ENCODE data around the gene GTF3C1.

GTF3C1 gene

GRCh38 chr16:27452569-27453493 lies 96.9 kb downstream of the GTF3C1 start:
- Histone ChIP-seq H4K20me1 (ENCODE audit: insufficient read depth, low read length) (no peaks in the 10 kb centered on the region), H3K27me3 (replicated peaks; ENCODE audit: insufficient read depth, low read length) (no peaks in the 10 kb centered on the region), H3K9ac (ENCODE audit: low read length) (no peak overlapping the region), H3F3A (ENCODE audit: insufficient read depth, low read length) (no peaks in the 10 kb centered on the region), H3K36me3 (replicated peaks; ENCODE audit: insufficient read depth, low read length) (no peaks in the 10 kb centered on the region), H3K9me2 (replicated peaks; ENCODE audit: insufficient read depth, low read length) (no peaks in the 10 kb centered on the region), H3K4me2 (ENCODE audit: low read depth, low read length) (no peak overlapping the region), H3K79me2 (ENCODE audit: low read length) (no peaks in the 10 kb centered on the region), H2AFZ (ENCODE audit: low read length) (no peak overlapping the region), H3K27ac (ENCODE audit: low read length) (no peak overlapping the region), H3K9me3 (replicated peaks; ENCODE audit: insufficient read depth, low read length) (no peaks in the 10 kb centered on the region), H3K4me1 (ENCODE audit: low read length) (no peaks in the 10 kb centered on the region), H3K4me3 (ENCODE audit: low read length) (no peak overlapping the region)
- no peak for DNase-seq
- TF ChIP-seq CTCF (IDR thresholded peaks at IDR 0.05; ENCODE audit: low read length) (no peak), EZH2phosphoT487 (IDR thresholded peaks at IDR 0.05; ENCODE audit: low read length) (no peak), EZH2 (optimal IDR thresholded peaks at IDR 0.05; ENCODE audit: low read depth, low read length) (no peak)

DNA sequence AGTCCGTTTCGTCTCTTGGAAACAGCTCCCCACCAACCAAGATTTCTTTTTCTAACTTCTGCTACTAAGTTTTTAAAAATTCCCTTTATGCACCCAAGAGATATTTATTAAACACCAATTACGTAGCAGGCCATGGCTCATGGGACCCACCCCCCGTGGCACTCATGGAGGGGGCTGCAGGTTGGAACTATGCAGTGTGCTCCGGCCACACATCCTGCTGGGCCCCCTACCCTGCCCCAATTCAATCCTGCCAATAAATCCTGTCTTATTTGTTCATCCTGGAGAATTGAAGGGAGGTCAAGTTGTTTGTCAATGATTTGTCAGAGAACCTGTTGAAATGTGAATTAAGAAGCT lies 99.5 kb downstream of the GTF3C1 start:
- TF ChIP-seq CTCF (IDR thresholded peaks at IDR 0.05; ENCODE audit: low read length) (no peak), EZH2phosphoT487 (IDR thresholded peaks at IDR 0.05; ENCODE audit: low read length) (no peak), EZH2 (optimal IDR thresholded peaks at IDR 0.05; ENCODE audit: low read depth, low read length) (no peak)
- no peak overlapping the region for H3K4me2 ChIP-seq (ENCODE audit: low read depth, low read length)
- no peaks in the 10 kb centered on the region for H4K20me1 ChIP-seq (ENCODE audit: insufficient read depth, low read length)
- no peak overlapping the region for H2AFZ ChIP-seq (ENCODE audit: low read length)
- H3F3A ChIP-seq (ENCODE audit: insufficient read depth, low read length), result no peaks in the 10 kb centered on the region
- 0 out of 2 replicates have a peak, but pooled peaks cover 2% of the 10 kb centered on the region for H3K36me3 ChIP-seq (replicated peaks; ENCODE audit: insufficient read depth, low read length)
- no peak overlapping the region for H3K4me3 ChIP-seq (ENCODE audit: low read length)
- no peaks in the 10 kb centered on the region for H3K4me1 ChIP-seq (ENCODE audit: low read length)
- no peak for DNase-seq
- H3K79me2 ChIP-seq (ENCODE audit: low read length), result no peaks in the 10 kb centered on the region
- no peaks in the 10 kb centered on the region for H3K27me3 ChIP-seq (replicated peaks; ENCODE audit: insufficient read depth, low read length)
- H3K9me3 ChIP-seq (replicated peaks; ENCODE audit: insufficient read depth, low read length), result no peaks in the 10 kb centered on the region
- H3K27ac ChIP-seq (ENCODE audit: low read length), result no peak overlapping the region
- no peak overlapping the region for H3K9ac ChIP-seq (ENCODE audit: low read length)
- no peaks in the 10 kb centered on the region for H3K9me2 ChIP-seq (replicated peaks; ENCODE audit: insufficient read depth, low read length)

- Histone ChIP-seq H3F3A (ENCODE audit: insufficient read depth, low read length) (no peaks in the 10 kb centered on the region), H3K4me1 (ENCODE audit: low read length) (no peaks in the 10 kb centered on the region), H3K9me2 (replicated peaks; ENCODE audit: insufficient read depth, low read length) (no peaks in the 10 kb centered on the region), H2AFZ (ENCODE audit: low read length) (no peak overlapping the region), H4K20me1 (ENCODE audit: insufficient read depth, low read length) (no peaks in the 10 kb centered on the region), H3K9ac (ENCODE audit: low read length) (no peak overlapping the region), H3K36me3 (replicated peaks; ENCODE audit: insufficient read depth, low read length) (0 out of 2 replicates have a peak, but pooled peaks cover 3% of the 10 kb centered on the region), H3K79me2 (ENCODE audit: low read length) (no peaks in the 10 kb centered on the region), H3K27ac (ENCODE audit: low read length) (no peak overlapping the region), H3K4me2 (ENCODE audit: low read depth, low read length) (no peak overlapping the region), H3K4me3 (ENCODE audit: low read length) (no peak overlapping the region), H3K27me3 (replicated peaks; ENCODE audit: insufficient read depth, low read length) (no peaks in the 10 kb centered on the region), H3K9me3 (replicated peaks; ENCODE audit: insufficient read depth, low read length) (no peaks in the 10 kb centered on the region)
- TF ChIP-seq CTCF (IDR thresholded peaks at IDR 0.05; ENCODE audit: low read length) (no peak), EZH2phosphoT487 (IDR thresholded peaks at IDR 0.05; ENCODE audit: low read length) (no peak), EZH2 (optimal IDR thresholded peaks at IDR 0.05; ENCODE audit: low read depth, low read length) (no peak)
- DNase-seq, result no peak
These were observed 100.1 kb downstream of the GTF3C1 start for GRCh38 chr16:27449434-27450195.

Data from MM.1S (cell line).